ENCODE data around the gene GATAD2A.

GRCh38 chr19:19495614-19496603, 90.4 kb downstream of the GATAD2A start:
- TF ChIP-seq POLR2AphosphoS5 (IDR thresholded peaks at IDR 0.05) (no peak), POLR2A (IDR thresholded peaks at IDR 0.05) (no peak)

Measured in prostate gland (tissue), 1 donor.